Measurements from ENCODE around the gene SERPINB6. TPM values are rescaled to one million over a fixed set of nuclear protein-coding genes. Genes with fewer than 3 reads are reported as not detected.

Gene SERPINB6
- total RNA-seq, 1 experiment from 2014 or later: 39.0 TPM

DNA sequence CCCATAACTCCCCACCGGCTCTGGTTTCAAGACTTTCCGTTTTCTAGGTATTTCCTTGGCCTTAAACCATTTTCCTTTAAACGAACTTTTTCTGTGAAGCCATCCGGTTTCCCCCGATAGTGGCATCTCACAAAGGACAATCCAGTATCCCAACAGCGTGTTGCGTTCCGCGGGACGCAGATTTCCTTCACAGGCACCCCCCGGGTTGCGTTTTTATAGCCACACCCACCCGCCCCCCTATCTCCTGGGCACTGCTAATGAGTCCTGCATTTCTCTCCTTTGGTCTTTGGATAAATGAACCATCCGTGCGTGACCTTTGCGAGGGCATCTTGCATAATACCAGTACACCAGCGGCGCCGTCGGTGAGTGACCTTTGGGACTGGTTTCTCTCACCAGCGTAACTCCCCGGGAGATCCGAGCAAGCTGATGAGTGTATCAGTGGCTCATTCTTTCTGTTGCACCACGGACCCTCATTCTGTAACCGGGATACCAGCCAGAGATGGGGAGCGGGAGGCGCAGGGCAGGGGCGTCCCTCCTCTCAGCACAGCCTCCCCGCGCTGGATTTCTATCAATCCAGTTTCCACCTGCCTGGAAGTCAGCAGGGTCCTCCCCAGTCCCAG is 27.7 kb upstream of the SERPINB6 start:
- H3K9me3 Mint-ChIP-seq: no peaks in the 10 kb centered on the region
- Histone ChIP-seq H3K9me3 (ENCODE audit: control insufficient read depth, low read depth, low read length) (no peaks in the 10 kb centered on the region), H3K23me2 (ENCODE audit: insufficient read length, low read depth, low read length, poor library complexity, severe bottlenecking) (peaks cover 14% of the 10 kb centered on the region), H2BK15ac (ENCODE audit: low read depth, low read length) (no peak overlapping the region), H2AFZ (ENCODE audit: low read length) (no peak overlapping the region), H2AK5ac (ENCODE audit: insufficient read length, low read length) (no peak overlapping the region), H2BK20ac (ENCODE audit: low read depth, low read length, poor library complexity, severe bottlenecking) (no peak overlapping the region), H4K8ac (replicated peaks; ENCODE audit: insufficient read length, low read depth, low read length) (no peak overlapping the region), H3K4me2 (ENCODE audit: insufficient read depth, insufficient read length, low read length) (peak overlapping the region; percentile 82), H3K4ac (ENCODE audit: low read depth, low read length) (no peak overlapping the region), H4K91ac (ENCODE audit: insufficient read length, low read depth, low read length) (no peak overlapping the region), H3K18ac (ENCODE audit: insufficient read length, low read depth, low read length) (peak overlapping the region; percentile 0), H3K79me1 (ENCODE audit: insufficient read depth, low read depth, low read length, poor library complexity, severe bottlenecking) (peaks cover 5% of the 10 kb centered on the region), H3K56ac (ENCODE audit: insufficient read length, low read depth, low read length) (no peak overlapping the region), H3K27me3 (ENCODE audit: insufficient read depth, low read length) (no peaks in the 10 kb centered on the region), H3K79me2 (ENCODE audit: insufficient read depth, low read length) (no peaks in the 10 kb centered on the region; the same call in 1 of the 2 replicates), H4K20me1 (ENCODE audit: control insufficient read depth, insufficient read depth, insufficient read length) (no peaks in the 10 kb centered on the region), H3K9ac (ENCODE audit: extremely low read depth, insufficient read length, low read length) (peak overlapping the region; percentile 68), H2BK5ac (ENCODE audit: insufficient read length, low read length) (no peak overlapping the region), H2BK12ac (ENCODE audit: insufficient read length, low read depth, low read length) (no peak overlapping the region), H3K27ac (ENCODE audit: insufficient read length, low read depth, low read length) (no peak overlapping the region), H3K4me1 (ENCODE audit: insufficient read depth, low read length) (no peaks in the 10 kb centered on the region; the same call in 1 of the 2 replicates), H3K23ac (ENCODE audit: insufficient read length, low read depth, low read length) (no peak overlapping the region), H3K14ac (ENCODE audit: insufficient read depth, low read length) (peak overlapping the region; percentile 48; the same call in 1 of the 2 replicates), H4K5ac (ENCODE audit: insufficient read length, low read depth, low read length) (no peak overlapping the region), H2BK120ac (ENCODE audit: low read depth, low read length, poor library complexity, severe bottlenecking) (no peak overlapping the region), H3T11ph (ENCODE audit: low read length) (no peak overlapping the region)
- TF ChIP-seq, protein P1, sequence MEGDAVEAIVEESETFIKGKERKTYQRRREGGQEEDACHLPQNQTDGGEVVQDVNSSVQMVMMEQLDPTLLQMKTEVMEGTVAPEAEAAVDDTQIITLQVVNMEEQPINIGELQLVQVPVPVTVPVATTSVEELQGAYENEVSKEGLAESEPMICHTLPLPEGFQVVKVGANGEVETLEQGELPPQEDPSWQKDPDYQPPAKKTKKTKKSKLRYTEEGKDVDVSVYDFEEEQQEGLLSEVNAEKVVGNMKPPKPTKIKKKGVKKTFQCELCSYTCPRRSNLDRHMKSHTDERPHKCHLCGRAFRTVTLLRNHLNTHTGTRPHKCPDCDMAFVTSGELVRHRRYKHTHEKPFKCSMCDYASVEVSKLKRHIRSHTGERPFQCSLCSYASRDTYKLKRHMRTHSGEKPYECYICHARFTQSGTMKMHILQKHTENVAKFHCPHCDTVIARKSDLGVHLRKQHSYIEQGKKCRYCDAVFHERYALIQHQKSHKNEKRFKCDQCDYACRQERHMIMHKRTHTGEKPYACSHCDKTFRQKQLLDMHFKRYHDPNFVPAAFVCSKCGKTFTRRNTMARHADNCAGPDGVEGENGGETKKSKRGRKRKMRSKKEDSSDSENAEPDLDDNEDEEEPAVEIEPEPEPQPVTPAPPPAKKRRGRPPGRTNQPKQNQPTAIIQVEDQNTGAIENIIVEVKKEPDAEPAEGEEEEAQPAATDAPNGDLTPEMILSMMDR (conservative IDR thresholded peaks at IDR 0.05): no peak
- peaks cover 21 to 25% of the 10 kb centered on the region in 2 experiments for H3K4me1 Mint-ChIP-seq
- DNase-seq: no peak
- peak overlapping the region; percentile 67 to 85 for H3K4me3 Mint-ChIP-seq
- H3K36me3 Mint-ChIP-seq (ENCODE audit: insufficient read depth in 1 of 3, low read depth in 3 of 3): peaks cover 10 to 17% (median 13%) of the 10 kb centered on the region in 3 experiments; a peak in 6 of 7 replicates
- peak overlapping the region in 2 of 3 experiments; percentile 68 to 85; a peak in 3 of 7 replicates for H3K27ac Mint-ChIP-seq
- WGBS (ENCODE audit: extremely low coverage, insufficient read length, low lambda C conversion rate): no CpG with 5 or more reads among the region's 30 CpGs
- no peaks in the 10 kb centered on the region; the same call in 1 of the 2 replicates for H3K27me3 Mint-ChIP-seq (ENCODE audit: low read depth)

Measured in H9 (cell line).